HL-60 (cell line): ENCODE measurements around the gene FBXO38.
"Not testable (repeated sequence)": the region's sequence is repeated elsewhere in the genome, so short reads cannot be mapped to it uniquely, and the experiment has no call there.

Experiments
- DNase-seq, 2 experiments: peaks; one replicate each; pipeline ENCODE4 v3.0.0-alpha.2; 2010 to 2020; ENCODE audit warnings: low read depth in 1 of 2, low spot score in 1 of 2
- H3K27ac ChIP-seq: fragments of 250-450 bp; sonication (Bioruptor Pico); replicated peaks from 2 replicates; pipeline ENCODE4 v1.5.1; 2020; ENCODE audit warnings: mild to moderate bottlenecking, moderate library complexity
- H3K27me3 ChIP-seq: fragments of 250-450 bp; sonication (Bioruptor Pico); 2 replicates; pipeline ENCODE4 v1.5.1; 2021; ENCODE audit warnings: mild to moderate bottlenecking, moderate library complexity; ENCODE audit not compliant: insufficient read depth, poor library complexity, severe bottlenecking
- H3K4me3 ChIP-seq: replicated peaks from 2 replicates; pipeline ENCODE4 v1.5.1; 2011; ENCODE audit warnings: mild to moderate bottlenecking, control low read depth, low read length; ENCODE audit not compliant: insufficient read depth
- CTCF ChIP-seq: IDR thresholded peaks from one replicate; pipeline ENCODE4 v1.5.1; 2011; ENCODE audit warnings: low read length, control low read depth, inconsistent platforms; ENCODE audit not compliant: insufficient read depth
- GABPA ChIP-seq: IDR thresholded peaks from 2 replicates; pipeline ENCODE4 v1.6.1; 2012; ENCODE audit warnings: low read depth
- POLR2AphosphoS5 ChIP-seq: IDR thresholded peaks from 2 replicates; pipeline ENCODE4 v1.6.1; 2012; ENCODE audit warnings: low read depth
- REST ChIP-seq: IDR thresholded peaks from 2 replicates; pipeline ENCODE4 v1.6.1; 2012; ENCODE audit warnings: low read depth; ENCODE audit not compliant: insufficient replicate concordance
- SPI1 ChIP-seq: IDR thresholded peaks from 2 replicates; pipeline ENCODE4 v1.6.1; 2012; ENCODE audit warnings: low read depth, mild to moderate bottlenecking, borderline replicate concordance

Gene FBXO38

GRCh38 chr5:148465381-148466235 is 81.8 kb downstream of the FBXO38 start:
- H3K27me3 ChIP-seq: no peaks in the 10 kb centered on the region
- peak overlapping the region; percentile 3; the same call in 1 of the 2 replicates for H3K27ac ChIP-seq
- H3K4me3 ChIP-seq: no peak overlapping the region
- TF ChIP-seq SPI1: peak; percentile 71; the same call in 1 of the 2 replicates
- TF ChIP-seq GABPA: no peak
- TF ChIP-seq REST: no peak
- peak in 1 of 2 experiments; percentile 50 for DNase-seq

GRCh38 chr5:148466236-148466580 is 82.5 kb downstream of the FBXO38 start:
- no peaks in the 10 kb centered on the region for H3K27me3 ChIP-seq
- H3K4me3 ChIP-seq: no peak overlapping the region
- 0 out of 2 replicates have a peak overlapping the region, but pooled peaks have one; percentile 0 for H3K27ac ChIP-seq
- no peak for DNase-seq
- TF ChIP-seq SPI1 (peak; percentile 34; the same call in 1 of the 2 replicates), GABPA (no peak), CTCF (no peak)

- Histone ChIP-seq H3K27ac (no peak overlapping the region), H3K27me3 (no peaks in the 10 kb centered on the region), H3K4me3 (no peak overlapping the region)
- DNase-seq: no peak
- no peak for TF ChIP-seq SPI1
These were observed 84.2 kb downstream of the FBXO38 start for GRCh38 chr5:148467958-148468357.

GRCh38 chr5:148468746-148469145 is 85.0 kb downstream of the FBXO38 start:
- DNase-seq, H3K27me3 ChIP-seq, H3K27ac ChIP-seq, H3K4me3 ChIP-seq: not testable (repeated sequence)

- Histone ChIP-seq H3K27me3 (no peaks in the 10 kb centered on the region), H3K27ac (no peak overlapping the region), H3K4me3 (no peak overlapping the region)
- DNase-seq: no peak
- TF ChIP-seq CTCF: no peak
- no peak for TF ChIP-seq GABPA
- TF ChIP-seq POLR2AphosphoS5: no peak
- no peak for TF ChIP-seq SPI1
These were observed 85.8 kb downstream of the FBXO38 start for GRCh38 chr5:148469501-148469935.

GRCh38 chr5:148471379-148471778 is 87.6 kb downstream of the FBXO38 start:
- H3K4me3 ChIP-seq: no peak overlapping the region
- no peaks in the 10 kb centered on the region for H3K27me3 ChIP-seq
- DNase-seq: no peak
- TF ChIP-seq POLR2AphosphoS5: no peak
- TF ChIP-seq GABPA: no peak
- TF ChIP-seq REST: no peak
- no peak for TF ChIP-seq CTCF
- TF ChIP-seq SPI1: no peak
- no peak overlapping the region for H3K27ac ChIP-seq
